ENCODE results near the gene DEFB123.

DNA sequence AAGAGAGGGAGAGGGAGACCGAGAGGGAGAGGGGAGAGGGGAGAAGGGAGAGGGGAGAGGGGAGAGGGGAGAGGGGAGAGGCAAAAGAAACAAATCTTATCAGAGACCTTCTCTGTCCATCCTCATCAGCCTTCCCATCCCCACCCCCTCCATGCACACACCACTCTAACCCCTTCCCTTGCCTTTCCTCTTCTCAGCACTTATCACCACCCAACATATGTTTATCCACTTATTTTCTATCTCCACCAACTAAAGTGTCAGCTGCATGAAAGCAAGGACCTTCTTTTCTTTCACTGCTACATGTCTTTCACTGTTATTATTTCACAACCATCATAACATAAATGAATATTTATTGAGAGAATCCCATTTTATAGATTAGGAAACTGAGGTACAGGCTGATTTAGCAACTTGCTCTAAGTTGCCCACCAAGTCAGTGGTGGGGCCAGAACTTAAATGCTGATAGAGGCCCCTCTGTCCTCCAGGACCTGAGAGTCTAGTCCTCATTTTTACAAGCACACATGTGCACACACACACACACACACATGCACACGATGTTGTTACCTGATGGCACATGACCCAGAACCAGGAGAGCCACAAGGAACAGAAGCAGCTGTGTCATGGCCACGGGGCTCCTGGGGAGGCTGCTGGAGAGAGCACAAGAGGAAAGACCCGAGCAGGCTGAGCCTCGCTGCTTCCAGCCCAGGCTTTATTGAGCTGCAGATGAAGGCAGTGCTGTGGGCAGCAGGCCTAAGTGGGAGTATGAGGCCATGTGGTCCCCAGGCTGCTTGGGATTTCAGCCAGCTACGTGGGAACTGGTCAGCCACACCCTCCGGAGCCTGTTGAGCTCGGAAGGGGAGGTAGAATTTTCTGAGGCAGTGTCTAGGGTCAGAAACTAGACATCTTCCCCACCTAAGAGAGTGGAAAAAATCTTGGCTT is 32.2 kb downstream of the DEFB123 start:
- TF ChIP-seq, protein P1, sequence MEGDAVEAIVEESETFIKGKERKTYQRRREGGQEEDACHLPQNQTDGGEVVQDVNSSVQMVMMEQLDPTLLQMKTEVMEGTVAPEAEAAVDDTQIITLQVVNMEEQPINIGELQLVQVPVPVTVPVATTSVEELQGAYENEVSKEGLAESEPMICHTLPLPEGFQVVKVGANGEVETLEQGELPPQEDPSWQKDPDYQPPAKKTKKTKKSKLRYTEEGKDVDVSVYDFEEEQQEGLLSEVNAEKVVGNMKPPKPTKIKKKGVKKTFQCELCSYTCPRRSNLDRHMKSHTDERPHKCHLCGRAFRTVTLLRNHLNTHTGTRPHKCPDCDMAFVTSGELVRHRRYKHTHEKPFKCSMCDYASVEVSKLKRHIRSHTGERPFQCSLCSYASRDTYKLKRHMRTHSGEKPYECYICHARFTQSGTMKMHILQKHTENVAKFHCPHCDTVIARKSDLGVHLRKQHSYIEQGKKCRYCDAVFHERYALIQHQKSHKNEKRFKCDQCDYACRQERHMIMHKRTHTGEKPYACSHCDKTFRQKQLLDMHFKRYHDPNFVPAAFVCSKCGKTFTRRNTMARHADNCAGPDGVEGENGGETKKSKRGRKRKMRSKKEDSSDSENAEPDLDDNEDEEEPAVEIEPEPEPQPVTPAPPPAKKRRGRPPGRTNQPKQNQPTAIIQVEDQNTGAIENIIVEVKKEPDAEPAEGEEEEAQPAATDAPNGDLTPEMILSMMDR (IDR thresholded peaks at IDR 0.05; ENCODE audit: low read depth, low read length): no peak
- TF ChIP-seq POLR2A (IDR thresholded peaks at IDR 0.05; ENCODE audit: extremely low read depth, insufficient read length): no peak
- TF ChIP-seq, protein P2, sequence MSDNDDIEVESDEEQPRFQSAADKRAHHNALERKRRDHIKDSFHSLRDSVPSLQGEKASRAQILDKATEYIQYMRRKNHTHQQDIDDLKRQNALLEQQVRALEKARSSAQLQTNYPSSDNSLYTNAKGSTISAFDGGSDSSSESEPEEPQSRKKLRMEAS (IDR thresholded peaks at IDR 0.05; ENCODE audit: low read depth, low read length): no peak

Data from NB4 (cell line).